AG08396 (cell line): ENCODE results near the gene PITX1.

Experiments used
- DNase-seq: peaks from one replicate; pipeline ENCODE4 v3.0.0; 2012; ENCODE audit warnings: low spot score, mixed read lengths

Gene PITX1

DNA sequence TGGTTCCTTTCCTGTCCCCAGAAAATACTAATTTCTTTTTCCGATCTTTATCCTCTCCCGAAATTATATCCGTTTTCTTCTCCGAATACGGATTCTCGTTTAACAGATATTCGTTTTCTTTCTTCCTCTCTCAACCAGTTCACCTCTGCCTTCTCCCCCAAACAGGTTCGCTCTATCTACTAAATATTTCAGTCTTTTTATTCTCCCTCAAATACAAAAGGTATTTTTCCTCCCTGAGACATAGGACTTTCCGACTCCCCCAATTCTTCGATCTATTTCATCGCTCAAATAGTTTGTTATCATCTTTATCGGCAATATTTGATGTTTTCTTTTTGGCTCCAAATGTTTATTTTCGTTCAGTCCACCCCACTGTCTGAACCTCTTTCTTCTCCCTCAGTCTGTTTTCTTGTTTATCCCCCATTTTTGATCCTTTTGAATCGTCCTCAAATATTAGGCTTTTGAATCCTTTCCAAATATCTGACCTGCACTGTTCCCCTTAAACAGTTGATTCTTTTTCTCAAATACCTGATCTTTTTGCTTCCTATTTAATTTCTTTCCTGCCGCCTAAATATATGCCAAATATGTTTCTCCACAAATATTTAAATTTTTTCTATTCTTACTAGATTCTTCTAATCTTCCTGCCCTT is 4.4 kb downstream of the PITX1 start:
- no peak for DNase-seq

DNA sequence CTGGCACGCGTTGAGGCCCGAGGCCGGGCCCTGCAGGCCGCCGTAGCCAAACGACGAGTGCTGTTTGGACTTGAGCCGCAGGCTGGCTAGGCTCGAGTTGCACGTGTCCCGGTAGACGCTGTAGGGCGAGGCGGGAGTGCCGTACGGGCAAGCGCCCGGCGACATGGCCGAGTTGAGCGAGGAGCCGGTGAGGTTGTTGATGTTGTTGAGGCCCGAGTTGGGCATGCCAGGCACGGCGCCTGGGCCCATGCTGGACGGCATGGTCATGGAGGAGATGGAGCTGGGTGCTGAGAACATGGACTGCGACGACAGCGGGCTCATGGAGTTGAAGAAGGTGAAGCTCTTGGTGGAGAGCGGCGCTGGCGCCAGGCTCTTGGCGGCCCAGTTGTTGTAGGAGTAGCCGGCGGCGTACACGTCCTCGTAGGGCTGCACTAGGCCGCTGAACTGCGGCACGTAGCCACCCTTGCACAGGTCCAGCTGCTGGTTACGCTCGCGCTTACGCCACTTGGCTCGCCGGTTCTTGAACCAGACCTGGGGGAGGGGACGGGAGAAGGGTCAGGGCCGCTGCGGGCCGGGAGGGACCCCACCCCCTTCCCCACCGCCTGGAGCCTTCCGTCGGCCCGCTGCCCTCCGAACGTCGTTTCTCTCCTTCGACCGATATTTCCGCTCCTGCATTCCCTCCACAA is 5.1 kb downstream of the PITX1 start:
- no peak for DNase-seq

DNA sequence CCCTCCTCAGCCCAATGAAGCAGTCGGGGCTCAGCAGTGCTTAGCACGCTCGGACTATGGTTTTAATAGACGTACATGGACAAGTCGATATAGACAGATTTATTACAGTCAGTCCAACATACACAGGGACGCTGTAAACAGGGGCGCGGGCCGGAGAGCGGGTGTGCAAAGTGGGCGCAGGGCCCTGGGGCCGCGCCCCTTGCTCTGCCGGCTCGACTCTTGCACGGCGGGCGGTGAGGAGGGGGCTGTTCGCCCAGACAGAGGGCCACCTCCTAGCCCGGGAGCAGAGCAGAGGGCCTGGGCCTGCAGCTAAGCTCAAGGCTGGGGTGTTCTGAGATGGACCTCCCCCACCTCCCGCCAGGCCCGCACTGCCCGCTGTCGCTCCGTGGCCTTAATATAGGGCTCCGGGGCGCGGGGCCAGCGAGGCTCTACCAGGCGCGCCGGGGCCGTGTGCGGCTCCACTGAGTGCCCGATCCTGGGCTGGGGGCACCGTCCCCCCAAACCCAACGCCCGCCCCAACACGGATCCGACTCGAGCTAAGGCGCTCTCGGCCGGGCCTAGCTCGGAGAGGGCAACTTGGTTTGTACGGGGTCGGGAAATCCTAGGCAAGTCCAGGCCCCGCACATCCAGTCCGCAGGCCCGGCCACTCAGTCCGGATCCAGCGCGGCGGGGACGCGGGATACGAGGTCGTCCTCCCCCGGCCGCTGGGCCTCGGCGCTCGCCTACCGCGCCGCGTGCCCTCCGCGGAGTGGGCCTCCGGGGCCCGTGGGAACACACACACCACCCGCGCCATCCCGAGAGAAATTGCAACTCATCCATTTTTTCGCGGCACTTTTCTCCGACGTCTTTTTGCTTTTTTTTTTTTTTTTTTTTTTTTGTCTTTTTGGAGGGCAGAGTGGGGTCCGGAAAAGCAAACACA is 6.1 kb downstream of the PITX1 start:
- DNase-seq: no peak

DNA sequence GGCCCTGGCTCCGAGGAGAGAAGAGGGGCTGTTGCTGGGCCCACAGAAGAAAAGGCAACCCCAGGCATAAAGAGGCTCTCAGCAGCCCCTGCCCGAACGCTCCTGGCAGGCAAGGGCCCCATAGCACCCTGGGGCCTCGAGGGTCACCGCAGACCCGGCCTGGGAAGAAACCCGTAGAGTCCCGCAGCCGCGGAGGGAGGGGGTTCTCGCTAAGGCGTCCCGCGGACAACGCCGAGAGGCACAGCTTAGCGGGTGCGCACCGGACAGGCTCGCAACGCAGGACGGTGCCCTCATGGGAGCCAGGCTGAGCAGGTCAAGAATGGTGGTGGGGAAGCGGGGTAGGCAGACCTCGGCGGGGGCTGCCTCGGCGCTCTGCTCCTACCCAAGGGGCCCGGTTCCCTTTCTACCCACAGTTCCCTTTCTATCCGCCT is 6.7 kb downstream of the PITX1 start:
- DNase-seq: no peak

DNA sequence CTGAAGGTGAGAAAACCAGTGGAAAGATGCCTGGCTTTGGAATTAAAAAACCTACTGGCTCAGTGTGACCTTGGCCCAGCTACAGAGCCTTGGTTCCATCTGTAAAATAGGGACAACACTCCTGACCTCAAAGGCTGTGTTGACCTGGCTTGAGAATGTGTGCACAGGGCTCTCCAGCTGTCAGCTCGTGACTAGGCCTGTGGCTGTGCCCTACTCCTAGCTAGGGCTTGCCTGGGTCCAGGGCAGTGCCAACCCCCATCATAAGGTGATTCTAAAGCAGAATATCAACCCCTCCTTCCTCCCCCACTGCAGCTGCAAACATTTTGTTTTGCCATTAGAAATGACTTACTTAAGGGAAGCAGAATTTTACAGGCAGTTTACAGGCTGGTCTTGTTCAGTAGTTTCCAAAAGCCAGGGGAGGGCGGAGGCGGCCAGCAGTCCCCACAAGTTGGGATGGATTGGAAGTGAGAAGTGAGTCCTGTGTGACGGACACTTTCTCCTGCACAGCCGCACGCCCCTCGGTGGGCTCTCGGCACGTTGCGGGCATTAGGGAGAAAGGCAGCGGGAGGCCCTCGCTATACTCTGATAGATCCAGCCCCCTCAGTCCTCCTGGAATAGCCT is 7.3 kb downstream of the PITX1 start:
- no peak for DNase-seq

DNA sequence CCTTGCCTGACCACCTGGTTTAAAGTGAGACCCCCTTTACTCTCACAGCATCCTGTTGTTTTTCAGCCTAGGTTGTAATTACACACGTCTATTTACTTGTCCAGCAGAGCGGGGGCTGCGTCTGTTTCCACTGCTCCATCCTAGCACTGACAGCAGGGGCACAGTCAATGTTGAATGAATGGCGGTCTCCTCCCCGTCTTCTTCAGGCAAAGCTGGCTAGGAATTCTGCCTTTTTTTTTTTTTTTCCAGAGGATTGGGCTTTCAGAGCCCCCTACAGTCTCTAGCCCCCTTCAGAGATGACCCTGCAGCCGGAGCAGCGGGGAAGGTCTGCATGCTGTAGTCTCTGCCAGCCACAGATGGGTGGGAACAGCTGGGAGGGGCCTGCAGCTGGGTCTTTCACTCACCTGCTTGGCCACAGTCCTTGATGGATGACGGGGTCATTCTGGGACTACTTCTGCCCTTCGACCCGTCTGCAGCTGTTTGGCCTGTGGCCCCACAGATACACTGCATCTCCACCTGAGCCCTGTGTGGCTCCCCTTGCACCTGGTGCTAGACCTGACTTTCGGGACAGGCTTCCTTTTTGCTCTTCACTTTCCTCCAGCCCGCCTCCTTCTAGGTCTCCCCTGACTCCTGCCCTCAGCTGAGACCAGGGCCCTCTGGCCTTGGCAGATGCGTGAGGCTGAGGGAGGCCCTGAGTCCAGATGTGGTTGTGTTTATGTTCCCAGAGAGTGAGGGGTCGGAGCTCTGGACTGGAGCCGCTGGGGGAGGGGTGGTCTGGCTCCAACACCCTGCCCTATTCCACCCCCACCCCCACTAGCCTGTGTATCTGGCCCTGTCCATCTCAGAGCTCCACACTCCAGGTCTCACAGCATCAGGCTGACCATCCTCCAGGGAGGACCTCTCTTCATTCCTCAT is 8.0 kb downstream of the PITX1 start:
- DNase-seq: no peak

DNA sequence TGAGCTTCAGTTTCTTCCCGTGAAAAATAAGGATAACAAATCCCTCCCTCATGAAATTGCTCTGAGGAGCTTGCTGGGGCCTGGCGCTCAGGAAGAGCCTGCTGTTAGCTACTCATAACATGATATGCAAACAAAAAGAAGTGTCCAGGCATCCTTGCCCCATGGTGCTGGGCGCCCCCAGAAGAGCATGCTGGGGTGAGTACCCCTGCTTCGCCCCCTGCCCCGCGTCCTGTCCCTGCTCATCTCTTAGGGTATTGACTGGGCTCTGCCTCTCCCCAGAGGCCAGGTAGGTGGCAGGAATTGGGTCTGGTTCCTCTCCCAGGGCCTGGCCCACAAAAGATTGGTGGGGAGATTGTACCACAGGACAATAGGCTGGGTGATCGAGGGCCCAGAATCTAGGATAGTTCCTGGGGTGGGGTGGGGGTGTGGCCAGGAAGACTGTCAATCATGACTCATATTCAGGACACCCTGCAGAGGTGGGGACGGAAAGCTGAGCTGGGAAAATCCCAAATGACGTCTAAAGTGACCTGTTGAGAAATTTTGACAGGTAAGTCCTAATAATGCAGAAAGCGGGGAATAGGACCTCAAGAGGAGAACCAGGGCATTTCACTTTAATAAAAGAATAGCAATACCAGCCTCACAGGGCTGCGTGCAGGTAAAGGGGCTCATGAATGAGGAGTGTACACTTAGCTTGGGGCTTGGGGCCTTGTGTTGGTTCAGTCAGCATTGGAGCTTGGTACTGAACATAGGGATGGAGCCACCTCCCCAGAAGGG is 8.9 kb downstream of the PITX1 start:
- no peak for DNase-seq

DNA sequence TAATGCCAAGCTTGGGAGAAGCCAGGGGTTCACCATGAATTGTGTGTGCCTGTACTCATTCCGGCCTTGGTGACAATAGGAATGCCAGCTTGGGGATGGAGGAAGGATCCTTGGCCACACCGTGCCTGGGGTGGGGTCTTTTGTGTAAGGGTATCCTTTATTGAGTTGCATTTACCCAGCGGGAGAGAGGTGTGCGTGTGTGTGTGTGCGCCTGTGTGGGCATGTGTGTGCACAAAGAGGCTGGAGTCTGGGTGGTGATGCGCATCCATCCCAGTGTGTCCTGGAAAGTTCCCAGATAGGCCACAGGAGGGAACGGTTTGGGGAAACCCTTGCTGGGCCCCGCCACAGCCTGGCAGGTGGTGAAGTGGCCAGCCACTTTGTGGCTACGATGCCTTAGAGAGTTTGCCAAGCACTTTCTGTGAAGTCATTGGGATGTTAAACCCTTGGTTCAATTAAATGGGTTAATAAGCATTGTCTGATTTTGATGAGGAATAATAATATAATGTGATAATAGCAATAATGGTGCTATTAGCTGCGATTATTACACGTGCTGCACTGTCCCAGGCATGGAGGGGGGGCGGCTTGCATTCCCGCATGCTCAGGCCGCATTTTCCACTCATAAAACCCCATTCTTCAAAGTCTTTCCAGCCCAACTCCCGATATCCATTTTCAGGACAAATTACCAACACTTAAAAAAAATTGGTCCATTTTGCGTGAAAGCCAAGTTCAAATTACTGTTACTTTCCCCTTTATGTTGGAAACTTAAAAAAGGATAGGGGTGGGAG is 13.7 kb downstream of the PITX1 start:
- DNase-seq: no peak

DNA sequence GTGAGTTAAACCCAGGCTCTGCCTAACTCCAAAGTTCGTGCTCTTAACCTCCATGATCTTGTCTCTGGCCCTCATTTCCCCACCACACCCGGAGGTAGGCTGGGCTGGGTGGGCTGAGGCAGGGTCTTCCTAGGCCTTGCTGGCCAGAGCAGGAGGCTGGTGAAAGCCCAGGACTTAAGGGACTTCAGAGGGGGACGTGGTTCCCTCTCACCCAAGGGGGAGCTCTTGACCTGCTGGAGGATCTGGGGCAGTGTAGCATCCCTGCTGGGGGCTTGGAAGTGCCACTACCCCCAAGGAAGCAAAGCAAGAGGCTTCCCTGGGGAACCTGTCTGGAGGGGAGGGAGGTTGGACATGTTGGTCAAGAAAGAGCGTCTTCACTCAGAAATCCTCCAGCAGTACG is 14.7 kb downstream of the PITX1 start:
- no peak for DNase-seq

DNA sequence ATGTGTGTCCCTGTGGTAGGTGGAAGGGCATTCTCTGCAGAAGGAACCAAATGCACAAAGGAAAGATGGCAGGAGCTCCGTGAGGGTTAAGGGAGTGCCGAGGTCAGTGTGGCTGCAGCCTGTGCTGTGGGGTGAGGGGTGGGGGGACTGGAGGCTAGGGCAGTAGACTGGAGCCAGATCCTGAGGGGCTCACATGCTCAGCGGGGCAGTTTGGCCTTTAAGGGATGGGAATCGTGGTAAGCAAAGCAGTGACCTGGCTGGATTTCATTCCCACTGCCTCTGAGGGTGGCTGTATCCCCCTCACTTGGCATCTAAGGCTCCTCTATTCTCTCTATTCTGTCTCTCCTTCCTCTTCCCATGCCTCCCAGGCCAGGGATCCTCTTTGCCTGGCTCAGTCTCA is 15.6 kb downstream of the PITX1 start:
- no peak for DNase-seq

DNA sequence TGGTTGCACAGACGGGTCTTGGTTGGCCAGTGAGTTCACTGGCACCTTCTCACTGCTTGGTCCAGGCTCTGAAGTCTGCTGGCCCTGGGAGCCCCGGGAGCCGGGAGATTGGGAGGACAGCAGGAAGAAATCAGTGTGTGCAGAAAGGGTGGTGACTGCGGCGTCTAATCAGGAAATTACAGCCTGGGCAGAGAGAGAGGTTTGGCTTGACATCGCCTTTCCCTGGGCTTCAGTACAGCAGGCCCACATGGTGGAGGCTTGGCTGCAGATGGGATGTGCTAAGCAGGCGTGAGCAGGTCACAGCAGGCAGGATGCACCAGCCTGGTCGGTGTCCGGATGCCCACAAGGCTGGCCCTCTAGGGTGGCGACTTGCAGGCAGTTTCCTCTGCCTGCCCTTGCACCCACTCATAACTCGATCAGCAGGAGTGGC is 17.2 kb downstream of the PITX1 start:
- no peak for DNase-seq

DNA sequence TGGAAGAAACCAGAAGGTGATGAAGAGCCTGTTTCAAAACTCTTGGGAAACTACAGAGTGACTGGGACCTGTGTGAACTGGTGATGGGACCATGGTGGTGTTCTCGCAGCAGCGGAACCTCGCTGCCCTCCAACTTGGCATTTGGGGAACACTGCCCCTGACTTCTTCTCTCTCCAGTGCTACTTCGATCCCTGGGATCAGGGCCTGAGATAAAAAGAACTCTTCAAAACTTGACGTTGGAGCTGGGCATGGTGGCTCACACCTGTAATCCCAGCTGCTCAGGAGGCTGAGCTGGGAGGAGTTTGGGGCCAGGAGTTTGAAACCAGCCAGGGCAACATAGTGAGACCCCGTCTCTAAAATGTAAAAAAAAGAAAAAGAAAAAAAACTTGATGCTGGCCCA is 18.1 kb downstream of the PITX1 start:
- no peak for DNase-seq

DNA sequence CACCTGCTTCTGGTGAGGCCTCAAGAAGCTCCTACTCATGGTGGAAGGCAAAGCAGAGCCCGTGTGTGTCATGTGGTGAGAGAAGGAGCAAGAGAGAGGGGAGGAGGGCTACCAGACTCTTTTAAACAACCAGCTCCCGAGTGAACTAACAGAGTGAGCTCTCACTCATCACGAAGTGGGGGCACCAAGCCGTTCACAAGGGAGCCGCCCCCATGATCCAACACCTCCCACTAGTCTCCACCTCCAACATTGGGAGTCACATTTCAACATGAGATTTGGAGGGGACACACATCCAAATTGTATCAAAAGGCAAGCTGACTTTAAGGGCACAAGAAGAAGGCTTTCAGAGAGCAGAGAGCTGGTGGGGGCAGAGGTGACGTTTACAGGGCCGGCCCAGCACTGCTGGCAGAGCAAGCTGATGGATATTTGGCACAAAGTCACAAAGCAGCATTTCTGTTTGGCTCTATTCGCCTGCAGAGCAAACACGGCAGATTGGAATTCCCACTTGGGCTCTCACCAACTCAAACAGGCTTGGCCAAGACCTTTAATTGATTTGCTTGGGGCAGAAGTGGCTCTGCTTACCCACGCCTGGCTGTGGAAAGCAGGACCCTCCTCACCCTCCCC is 20.0 kb downstream of the PITX1 start:
- DNase-seq: peak; percentile 77

DNA sequence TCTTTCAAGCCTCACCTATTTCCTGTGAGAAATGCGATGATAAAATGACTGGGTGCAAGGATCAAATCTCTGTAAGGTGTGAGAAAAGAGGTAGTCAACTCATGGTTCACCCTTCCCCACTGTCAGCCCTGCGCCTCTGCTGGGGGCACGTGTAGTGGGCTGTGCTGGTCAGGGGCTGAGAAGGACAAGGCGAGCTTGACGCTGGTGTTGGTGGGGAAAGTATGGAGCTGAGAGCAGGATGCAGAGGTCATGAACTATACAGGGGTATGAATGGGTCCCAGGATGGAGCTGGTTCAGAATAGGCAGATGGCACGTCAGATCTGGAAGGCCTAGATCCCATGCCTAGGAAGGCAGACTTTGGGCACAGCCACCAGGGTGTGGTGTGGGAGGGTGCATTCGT is 20.6 kb downstream of the PITX1 start:
- no peak for DNase-seq

DNA sequence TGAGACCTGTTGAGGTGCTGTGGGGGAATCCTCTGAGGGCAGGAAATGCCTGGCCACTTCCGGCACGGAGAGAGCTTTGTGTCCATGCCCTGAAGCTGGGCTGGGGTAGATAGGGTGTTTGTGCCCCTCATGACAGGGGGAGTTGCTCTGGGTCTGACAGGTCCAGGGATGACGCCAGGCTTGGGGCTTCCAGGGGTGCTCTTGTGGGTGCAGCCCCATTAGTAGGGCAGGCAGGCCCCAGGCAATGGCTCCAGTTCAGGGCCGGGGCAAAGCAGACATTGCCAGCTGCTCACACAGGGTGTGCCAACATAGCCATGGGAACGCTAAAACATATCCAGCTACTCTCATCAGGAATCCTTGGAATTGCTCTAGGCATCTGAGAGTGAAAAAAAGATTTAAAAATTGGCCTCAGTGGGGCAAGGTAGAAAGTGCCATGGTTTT is 21.1 kb downstream of the PITX1 start:
- DNase-seq: no peak

DNA sequence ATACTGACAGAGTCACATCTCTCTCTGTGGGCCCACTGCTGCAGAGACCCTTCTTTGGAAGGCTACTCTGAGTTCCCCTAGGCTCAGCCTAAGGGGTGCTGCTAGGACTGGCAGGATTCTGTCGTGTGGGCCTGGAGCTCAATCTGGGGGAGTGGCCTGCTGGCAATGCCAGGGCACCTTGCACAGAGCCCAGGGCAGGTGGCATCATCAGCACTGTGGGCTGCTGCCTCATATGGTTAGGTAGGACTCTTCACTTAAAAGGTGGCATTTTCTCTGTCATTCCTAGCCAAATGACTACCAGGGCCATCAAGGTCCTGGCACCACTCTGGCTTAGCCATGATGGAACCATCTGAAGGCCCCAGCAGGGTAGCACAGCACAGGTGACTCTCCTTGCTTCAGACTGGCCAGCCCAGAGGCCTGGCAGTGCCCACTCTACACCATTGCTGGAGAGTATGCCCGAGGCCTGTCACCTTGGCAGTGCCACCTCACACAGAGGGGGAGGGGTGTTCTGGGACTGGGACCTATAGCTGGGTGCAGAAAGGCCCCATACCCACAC is 21.9 kb downstream of the PITX1 start:
- no peak for DNase-seq

DNA sequence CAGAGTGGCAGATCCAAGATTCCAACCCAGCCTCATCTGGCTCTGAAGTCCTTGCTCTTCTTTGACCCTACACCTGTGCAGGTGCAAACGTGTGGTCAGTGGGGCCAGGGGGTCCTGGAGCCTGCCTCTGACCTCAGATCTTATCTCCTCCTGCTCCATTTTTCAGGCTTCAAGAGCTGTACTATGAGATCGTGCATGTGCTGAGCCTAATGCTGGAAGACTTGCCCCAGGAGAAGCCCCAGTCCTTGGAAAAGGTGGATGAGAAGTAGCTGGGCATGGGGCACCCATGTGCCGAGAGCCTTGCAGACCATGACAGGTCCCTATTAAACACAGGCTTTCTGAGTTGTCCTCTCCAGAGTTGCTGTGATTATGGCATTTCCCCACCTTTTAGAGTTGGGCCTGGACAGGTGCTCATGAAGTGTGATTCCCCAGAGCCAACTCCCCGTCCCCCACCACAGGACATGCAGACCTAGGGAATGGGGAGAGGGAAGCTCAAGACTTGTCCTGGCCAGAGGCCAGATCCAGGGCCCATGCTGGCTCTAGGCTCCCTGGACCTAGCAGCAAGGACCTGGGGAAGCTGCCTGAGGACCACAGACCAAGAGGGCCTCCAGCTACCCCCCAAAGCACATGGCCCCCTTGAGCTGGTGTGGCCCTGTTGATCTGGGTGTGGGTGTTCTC is 22.5 kb downstream of the PITX1 start:
- DNase-seq: no peak
